GM12801 (cell line): Measurements from ENCODE around the gene POGLUT2.

ENCODE experiments used
- TF ChIP-seq, protein P1 (sequence below): IDR thresholded peaks from one replicate; pipeline ENCODE4 v1.5.1; 2011; ENCODE audit warnings: control low read depth; ENCODE audit not compliant: insufficient read length; ENCODE audit errors: extremely low read depth

POGLUT2 gene

DNA sequence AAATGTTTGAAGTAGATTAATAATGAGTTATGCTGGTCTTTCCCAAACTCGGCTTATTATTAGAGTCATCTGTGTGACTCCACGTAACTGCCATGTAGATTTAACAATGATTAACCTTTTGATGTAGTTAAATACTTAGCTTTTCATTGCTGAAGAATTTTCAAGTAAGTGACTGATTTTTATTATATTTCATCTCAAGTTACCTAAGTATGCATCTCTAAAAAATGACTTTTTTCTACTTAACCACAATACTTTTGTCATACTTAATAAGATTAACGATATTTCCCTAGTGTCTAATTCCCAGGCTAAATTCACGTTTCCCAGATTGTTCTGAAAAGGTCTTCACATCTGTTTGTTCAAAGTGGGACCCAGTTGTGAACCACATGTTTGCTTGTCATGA lies 17.9 kb upstream of the POGLUT2 start:
- TF ChIP-seq, protein P1, sequence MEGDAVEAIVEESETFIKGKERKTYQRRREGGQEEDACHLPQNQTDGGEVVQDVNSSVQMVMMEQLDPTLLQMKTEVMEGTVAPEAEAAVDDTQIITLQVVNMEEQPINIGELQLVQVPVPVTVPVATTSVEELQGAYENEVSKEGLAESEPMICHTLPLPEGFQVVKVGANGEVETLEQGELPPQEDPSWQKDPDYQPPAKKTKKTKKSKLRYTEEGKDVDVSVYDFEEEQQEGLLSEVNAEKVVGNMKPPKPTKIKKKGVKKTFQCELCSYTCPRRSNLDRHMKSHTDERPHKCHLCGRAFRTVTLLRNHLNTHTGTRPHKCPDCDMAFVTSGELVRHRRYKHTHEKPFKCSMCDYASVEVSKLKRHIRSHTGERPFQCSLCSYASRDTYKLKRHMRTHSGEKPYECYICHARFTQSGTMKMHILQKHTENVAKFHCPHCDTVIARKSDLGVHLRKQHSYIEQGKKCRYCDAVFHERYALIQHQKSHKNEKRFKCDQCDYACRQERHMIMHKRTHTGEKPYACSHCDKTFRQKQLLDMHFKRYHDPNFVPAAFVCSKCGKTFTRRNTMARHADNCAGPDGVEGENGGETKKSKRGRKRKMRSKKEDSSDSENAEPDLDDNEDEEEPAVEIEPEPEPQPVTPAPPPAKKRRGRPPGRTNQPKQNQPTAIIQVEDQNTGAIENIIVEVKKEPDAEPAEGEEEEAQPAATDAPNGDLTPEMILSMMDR = no peak

DNA sequence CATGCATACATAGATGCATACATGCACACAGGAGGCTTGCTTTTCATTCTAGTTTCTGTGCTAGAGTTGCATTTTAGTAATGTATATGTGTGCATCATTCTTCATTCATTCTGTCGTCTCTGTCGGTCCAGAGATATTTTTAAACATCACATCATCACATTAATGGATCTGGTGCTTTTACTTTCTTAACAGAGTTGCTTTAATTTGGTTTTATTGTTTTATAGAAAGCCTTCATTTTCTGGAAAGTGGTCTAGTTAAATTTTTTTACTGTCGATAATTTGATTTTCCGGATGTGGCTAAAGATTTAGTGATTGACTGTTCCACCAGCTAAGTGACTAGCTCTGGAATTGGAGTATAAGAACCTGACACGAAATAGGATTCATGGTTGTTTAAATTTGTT lies 17.0 kb upstream of the POGLUT2 start:
- TF ChIP-seq, protein P1 = no peak

DNA sequence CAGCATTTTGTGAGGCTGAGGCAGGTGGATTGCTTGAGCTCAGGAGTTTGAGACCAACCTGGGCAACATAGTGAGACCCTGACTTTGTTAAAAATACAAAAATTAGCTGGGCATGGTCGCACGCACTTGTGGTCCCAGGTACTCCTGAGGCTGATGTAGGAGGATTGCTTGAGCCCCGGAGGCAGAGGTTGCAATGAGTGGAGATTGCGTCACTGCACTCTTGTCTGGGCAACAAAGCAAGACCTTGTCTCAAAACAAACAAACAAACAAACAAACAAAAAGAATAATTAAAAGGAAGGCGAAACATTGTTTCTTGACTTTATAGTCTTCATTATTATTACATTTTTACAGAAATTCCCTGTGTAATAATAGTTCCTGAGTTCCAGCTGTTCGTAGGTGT lies 16.0 kb upstream of the POGLUT2 start:
- TF ChIP-seq, protein P1 = no peak

DNA sequence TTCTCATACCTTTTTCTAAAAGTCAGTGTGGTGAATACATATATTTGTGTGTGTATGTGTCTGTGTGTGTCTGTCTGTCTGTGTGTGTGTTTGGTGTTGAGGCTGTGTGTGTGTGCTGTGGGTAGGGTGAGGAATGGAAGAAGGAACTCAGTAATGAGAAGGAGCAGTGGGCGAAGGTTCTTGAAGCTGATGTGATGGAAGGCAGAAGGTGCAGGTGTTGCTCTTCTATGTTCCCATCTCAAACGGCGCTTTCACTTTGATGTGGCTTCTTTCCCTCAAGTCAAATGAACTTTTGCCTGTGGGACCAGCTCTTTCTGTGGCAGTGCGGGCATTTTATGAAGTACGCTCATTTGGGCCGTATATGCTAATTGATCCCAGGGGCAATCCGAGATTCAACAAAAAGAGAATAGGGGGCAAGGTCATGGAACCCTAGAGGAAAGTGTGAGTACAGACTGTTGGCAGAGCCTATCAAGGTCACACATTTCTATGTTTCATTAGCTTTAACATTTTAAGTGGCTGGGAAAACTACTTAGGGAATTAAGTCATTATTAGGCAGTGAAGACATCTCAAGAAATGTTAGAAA lies 15.3 kb upstream of the POGLUT2 start:
- TF ChIP-seq, protein P1 = no peak

DNA sequence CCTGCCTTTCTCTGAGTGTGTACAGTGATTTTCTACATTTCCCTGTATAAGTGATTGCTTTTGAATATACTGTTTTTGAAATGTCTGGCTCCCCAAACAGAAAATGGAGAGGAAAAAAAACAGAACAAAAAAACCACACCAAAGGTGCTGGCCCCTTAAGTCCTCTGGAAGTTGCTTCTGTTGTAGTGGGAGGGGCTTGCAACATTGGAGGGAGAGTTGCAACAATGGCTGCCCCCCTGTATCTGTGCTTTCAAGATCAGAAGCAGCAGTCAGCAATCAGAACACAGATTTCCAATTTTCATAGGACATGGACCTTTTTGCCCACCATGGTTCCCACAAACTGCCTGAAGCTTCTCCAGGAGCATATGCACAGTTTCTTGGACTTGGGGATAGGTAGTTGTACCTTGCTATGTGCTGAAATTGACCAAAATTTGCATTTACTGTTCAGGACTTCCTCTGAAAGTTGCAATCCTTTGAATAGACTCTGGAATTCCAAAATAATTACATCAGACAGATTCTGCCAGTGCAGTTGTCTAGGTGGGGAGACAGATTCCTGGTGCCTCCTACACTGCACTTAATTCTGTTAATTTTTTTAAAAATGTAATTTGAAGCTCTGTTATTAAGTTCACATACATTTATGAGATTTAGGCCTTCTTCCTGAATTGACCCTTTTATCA lies 14.0 kb upstream of the POGLUT2 start:
- TF ChIP-seq, protein P1 = no peak

DNA sequence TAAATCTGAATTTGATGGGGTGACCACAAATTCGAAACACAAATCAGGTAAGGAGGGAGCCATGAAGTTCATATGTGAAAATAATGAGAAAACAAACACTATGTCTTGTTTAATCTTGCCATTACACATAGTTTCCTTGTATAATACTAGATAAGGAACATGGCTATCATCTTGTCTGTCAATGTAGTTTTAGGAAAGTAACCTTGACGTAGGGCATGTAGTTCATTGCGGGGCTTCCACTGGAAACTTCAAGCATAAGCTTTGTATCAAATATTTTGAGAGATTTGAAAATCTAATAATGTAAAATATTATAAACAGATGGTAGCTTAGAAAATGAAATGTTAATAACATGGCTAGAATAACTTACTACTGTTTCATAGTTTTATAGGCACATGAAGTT lies 8.9 kb upstream of the POGLUT2 start:
- TF ChIP-seq, protein P1 = no peak

DNA sequence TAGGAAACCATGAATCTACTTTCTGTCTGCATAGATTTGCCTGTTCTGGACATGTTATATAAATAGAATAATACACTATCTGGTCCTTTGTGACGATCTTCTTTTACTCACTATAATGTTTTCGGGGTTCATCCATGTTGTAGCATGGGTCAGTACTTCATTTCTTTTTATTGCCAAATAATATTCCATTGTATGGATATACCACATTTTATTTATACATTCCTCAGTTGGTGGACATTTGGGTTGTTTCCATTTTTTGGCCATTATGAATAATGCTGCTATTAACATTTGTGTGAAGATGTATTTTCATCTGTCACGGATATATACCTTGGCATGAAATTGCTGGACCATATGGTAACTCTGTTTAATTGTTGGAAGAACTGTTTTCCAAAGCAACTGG lies 6.9 kb upstream of the POGLUT2 start:
- TF ChIP-seq, protein P1 = no peak
